ENCODE data around the gene CBLL1. TPM values are rescaled to one million over a fixed set of nuclear protein-coding genes. Genes with fewer than 3 reads are reported as not detected.

CBLL1 gene
- total RNA-seq, 1 donor from 2014 or later: 35.6 TPM

DNA sequence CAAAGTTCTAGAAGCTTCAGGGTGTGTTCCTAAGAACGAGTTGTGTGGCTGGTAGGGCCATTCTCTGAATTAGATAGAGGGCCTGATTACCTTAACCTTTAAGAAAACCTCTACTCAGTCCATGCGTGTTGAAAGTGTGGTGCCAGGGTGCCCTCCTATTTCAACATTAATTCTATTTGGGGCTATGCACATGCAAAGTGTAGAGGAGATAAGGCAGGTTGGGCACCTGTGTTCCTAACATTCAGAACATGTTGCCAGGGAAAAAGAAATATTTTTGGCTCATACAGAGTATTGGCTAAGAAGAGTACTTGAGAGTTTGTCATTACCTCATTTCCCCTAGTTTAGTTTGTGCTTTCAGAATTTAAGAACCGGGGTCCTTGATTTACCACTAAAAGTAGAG, 38.4 kb downstream of the CBLL1 start:
- TF ChIP-seq, protein P1, sequence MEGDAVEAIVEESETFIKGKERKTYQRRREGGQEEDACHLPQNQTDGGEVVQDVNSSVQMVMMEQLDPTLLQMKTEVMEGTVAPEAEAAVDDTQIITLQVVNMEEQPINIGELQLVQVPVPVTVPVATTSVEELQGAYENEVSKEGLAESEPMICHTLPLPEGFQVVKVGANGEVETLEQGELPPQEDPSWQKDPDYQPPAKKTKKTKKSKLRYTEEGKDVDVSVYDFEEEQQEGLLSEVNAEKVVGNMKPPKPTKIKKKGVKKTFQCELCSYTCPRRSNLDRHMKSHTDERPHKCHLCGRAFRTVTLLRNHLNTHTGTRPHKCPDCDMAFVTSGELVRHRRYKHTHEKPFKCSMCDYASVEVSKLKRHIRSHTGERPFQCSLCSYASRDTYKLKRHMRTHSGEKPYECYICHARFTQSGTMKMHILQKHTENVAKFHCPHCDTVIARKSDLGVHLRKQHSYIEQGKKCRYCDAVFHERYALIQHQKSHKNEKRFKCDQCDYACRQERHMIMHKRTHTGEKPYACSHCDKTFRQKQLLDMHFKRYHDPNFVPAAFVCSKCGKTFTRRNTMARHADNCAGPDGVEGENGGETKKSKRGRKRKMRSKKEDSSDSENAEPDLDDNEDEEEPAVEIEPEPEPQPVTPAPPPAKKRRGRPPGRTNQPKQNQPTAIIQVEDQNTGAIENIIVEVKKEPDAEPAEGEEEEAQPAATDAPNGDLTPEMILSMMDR (IDR thresholded peaks at IDR 0.05; ENCODE audit: partially characterized antibody, unreplicated experiment): no peak
- Mint-ChIP-seq H3K27me3 (ENCODE audit: unreplicated experiment) (no peaks in the 10 kb centered on the region), H3K36me3 (ENCODE audit: unreplicated experiment) (no peaks in the 10 kb centered on the region), H3K4me1 (ENCODE audit: low read depth, unreplicated experiment) (no peaks in the 10 kb centered on the region), H3K4me3 (ENCODE audit: unreplicated experiment) (no peak overlapping the region), H3K27ac (ENCODE audit: unreplicated experiment) (no peak overlapping the region), H3K9me3 (ENCODE audit: unreplicated experiment) (no peaks in the 10 kb centered on the region)
- DNase-seq: no peak

DNA sequence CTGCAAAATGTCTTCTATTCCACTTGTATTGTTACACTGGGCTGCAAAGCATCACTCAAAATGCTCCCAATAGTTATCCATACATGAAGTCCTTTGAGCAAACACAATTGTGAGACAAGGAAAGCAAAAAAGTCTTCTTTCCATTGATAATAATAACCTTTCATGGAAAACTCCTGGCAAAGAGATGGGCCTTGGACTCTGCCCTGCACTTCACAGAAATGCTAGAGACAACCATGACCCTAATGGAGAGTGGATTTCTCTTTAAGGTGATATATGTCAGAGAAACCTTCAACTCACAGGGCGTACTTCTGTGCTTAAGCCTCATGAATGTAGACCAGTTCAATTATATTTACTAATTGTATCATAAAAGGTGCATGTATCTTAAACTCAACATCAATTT, 39.7 kb downstream of the CBLL1 start:
- H3K9me3 Mint-ChIP-seq (ENCODE audit: unreplicated experiment): no peaks in the 10 kb centered on the region
- H3K27ac Mint-ChIP-seq (ENCODE audit: unreplicated experiment): no peak overlapping the region
- no peaks in the 10 kb centered on the region for H3K27me3 Mint-ChIP-seq (ENCODE audit: unreplicated experiment)
- no peaks in the 10 kb centered on the region for H3K36me3 Mint-ChIP-seq (ENCODE audit: unreplicated experiment)
- no peak overlapping the region for H3K4me3 Mint-ChIP-seq (ENCODE audit: unreplicated experiment)
- no peaks in the 10 kb centered on the region for H3K4me1 Mint-ChIP-seq (ENCODE audit: low read depth, unreplicated experiment)
- TF ChIP-seq, protein P1 (IDR thresholded peaks at IDR 0.05; ENCODE audit: partially characterized antibody, unreplicated experiment): no peak
- no peak for DNase-seq

DNA sequence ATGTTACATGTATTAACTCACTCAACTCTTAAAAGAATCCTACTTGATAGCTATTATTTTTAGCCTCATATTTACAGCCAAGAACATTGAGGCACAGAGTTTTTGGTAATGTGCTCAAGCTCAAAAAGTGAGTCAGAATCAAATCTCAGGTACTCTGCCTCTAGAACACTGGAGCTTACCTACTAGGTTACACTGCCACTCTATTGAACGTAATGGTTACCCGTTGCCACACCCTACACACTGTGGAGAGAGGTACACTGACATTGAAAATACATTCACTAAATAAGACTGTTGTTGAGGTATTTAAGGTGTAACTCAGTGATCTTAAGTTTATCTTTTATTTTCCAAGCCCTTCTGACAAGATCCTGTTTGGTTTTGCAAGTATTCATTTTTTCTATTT, 41.2 kb downstream of the CBLL1 start:
- TF ChIP-seq, protein P1 (IDR thresholded peaks at IDR 0.05; ENCODE audit: partially characterized antibody, unreplicated experiment): no peak
- H3K9me3 Mint-ChIP-seq (ENCODE audit: unreplicated experiment): no peaks in the 10 kb centered on the region
- no peak overlapping the region for H3K27ac Mint-ChIP-seq (ENCODE audit: unreplicated experiment)
- H3K36me3 Mint-ChIP-seq (ENCODE audit: unreplicated experiment): no peaks in the 10 kb centered on the region
- no peaks in the 10 kb centered on the region for H3K27me3 Mint-ChIP-seq (ENCODE audit: unreplicated experiment)
- no peaks in the 10 kb centered on the region for H3K4me1 Mint-ChIP-seq (ENCODE audit: low read depth, unreplicated experiment)
- no peak overlapping the region for H3K4me3 Mint-ChIP-seq (ENCODE audit: unreplicated experiment)
- DNase-seq: no peak

DNA sequence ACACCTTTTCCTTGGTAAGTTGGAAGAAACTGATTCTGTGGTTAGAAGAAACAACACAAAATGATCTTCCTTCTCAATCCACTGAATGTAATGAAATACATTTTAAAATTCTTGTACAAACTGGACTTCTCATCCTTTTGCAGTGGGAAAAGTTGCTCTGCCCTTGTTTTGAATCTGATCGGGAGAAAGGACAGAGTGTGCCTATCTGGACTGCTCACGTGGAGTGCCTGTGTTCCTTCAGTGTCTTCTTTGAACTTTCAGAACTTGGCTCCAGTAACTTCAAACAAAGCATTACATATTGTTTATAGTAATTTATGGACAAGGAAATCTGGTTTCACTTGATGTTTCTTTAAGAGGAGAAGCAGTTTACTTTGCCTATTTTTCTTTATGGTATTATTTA, 42.0 kb downstream of the CBLL1 start:
- no peak for DNase-seq
- Mint-ChIP-seq H3K4me3 (ENCODE audit: unreplicated experiment) (no peak overlapping the region), H3K36me3 (ENCODE audit: unreplicated experiment) (no peaks in the 10 kb centered on the region), H3K9me3 (ENCODE audit: unreplicated experiment) (no peaks in the 10 kb centered on the region), H3K27ac (ENCODE audit: unreplicated experiment) (no peak overlapping the region), H3K4me1 (ENCODE audit: low read depth, unreplicated experiment) (no peaks in the 10 kb centered on the region), H3K27me3 (ENCODE audit: unreplicated experiment) (peaks cover 2% of the 10 kb centered on the region)
- TF ChIP-seq, protein P1 (IDR thresholded peaks at IDR 0.05; ENCODE audit: partially characterized antibody, unreplicated experiment): no peak

DNA sequence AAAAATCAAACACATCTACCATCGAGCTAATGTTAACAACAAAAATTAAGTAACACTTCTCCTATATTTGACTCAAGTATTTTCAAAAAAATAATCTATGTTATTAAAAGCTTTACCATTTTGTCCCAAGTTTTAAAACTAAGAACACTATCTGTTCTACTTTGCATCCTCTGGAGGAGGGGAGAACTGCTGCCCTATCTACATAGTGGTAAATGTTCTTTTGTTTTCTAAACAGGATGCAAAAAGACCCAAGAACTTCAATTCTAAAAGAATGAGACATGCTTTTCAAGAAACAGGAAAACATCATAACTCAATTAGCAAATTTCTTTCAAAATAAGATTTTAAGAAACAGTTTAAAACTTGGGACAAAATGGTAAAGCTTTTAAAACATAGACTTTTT, 44.3 kb downstream of the CBLL1 start:
- H3K27me3 Mint-ChIP-seq (ENCODE audit: unreplicated experiment): peaks cover 2% of the 10 kb centered on the region
- H3K27ac Mint-ChIP-seq (ENCODE audit: unreplicated experiment): no peak overlapping the region
- no peak for DNase-seq
- TF ChIP-seq, protein P1 (IDR thresholded peaks at IDR 0.05; ENCODE audit: partially characterized antibody, unreplicated experiment): no peak
- H3K9me3 Mint-ChIP-seq (ENCODE audit: unreplicated experiment): no peaks in the 10 kb centered on the region
- no peaks in the 10 kb centered on the region for H3K36me3 Mint-ChIP-seq (ENCODE audit: unreplicated experiment)
- no peak overlapping the region for H3K4me3 Mint-ChIP-seq (ENCODE audit: unreplicated experiment)
- no peaks in the 10 kb centered on the region for H3K4me1 Mint-ChIP-seq (ENCODE audit: low read depth, unreplicated experiment)

Measured in glutamatergic neuron (in vitro differentiated cells).